Stimulated activated CD8-positive, alpha-beta memory T cell treated with anti-CD3 and anti-CD28 coated beads, Interleukin-15, amount 100 ng/mL, for 24 hours (primary cell): ENCODE measurements around the gene PPP4R3B.
"Not testable (repeated sequence)": the region's sequence is repeated elsewhere in the genome, so short reads cannot be mapped to it uniquely, and the experiment has no call there.

Experiments
- DNase-seq: peaks from one replicate; pipeline ENCODE4 v3.0.0-alpha.2; 2020; ENCODE audit warnings: low read depth

PPP4R3B gene

DNA sequence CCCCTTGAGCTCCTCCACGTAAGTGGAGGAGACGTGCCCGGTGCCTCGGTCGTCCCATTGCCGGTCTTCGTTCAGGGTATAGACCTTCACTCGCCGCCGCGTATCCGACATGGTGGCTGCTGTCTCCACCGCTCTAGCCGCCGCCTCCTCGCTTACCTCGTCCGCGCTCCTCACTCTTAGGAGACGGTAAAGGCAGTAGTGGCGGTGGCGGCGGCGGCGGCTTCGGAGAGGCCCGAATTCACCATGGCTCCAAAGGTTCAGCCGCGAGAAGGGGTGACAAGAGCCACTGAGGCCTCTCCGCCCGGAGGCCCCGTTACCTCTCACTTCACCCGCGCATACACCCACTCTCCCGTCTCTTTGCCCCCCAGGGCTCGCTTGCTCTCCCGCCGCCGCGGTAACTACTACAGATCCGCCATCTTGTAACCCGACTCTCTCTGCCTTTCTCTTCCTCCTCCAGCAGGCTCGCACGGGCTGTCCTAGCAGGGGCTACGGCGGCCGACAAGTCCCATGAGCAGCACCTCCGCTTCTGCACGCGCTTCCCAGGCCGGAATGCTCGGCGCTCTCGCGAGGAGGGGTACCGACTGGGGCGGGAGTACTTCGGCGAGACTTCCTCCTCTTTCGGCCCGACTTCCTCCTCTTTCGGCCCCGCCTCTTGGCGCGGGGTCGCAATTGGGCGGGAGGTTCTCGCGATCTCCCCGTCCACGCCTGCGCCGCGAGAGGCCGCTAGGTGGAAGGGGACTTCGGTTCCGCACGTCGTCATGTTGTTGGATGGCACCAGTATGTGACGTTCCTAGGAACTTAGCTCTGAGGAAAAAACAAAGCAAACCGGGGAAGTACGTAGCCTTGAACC, at the start of gene PPP4R3B:
Gene PPP4R3B (minus strand): TSS at position 448 of the 850 bp plus-strand sequence. CDS start 337 bp downstream, at position 111.
- peak; percentile 91 for DNase-seq

DNA sequence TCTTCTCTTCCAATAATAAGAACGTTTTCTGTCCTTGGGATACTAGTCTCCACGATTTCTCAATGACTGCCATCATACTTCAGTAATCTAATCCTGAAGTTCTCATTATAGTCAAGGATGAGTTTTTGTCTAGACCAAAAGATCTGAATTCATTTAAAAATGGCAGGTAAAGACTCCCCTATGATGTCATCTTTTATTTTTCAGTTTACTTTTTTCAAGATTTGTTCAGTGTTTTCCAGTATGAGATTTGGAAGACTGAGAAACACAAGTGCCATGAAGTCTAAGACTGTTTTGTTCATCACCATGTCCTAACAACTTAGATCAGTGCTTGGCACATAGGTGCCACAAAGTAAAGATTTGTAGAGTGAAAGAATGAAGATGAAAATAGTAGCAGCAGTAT, 35.8 kb upstream of the PPP4R3B start:
- no peak for DNase-seq

- DNase-seq, result no peak
These were observed 31.8 kb upstream of the PPP4R3B start for GRCh38 chr2:55649211-55649610.

GRCh38 chr2:55636831-55637230, 19.4 kb upstream of the PPP4R3B start:
- no peak for DNase-seq

DNA sequence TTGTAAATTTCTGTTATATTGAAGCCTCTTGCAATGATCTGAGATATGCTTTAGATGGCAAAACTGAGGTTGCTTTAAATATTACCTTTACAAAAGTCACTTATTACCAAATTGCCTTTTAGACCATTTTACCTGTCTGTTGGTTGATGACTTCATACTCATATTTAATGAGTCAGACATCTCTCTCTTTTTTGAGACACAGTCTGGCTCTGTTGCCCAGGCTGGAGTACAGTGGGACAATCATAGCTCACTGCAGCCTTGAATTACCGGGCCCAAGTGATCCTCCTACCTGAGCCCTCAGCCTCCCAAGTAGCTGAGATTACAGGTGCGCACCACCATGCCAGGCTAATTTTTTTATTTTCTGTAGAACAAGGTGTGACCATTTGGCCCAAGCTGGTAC, 11.5 kb upstream of the PPP4R3B start:
- no peak for DNase-seq

- DNase-seq, result no peak
These were observed 10.5 kb upstream of the PPP4R3B start for GRCh38 chr2:55627915-55628314.

DNA sequence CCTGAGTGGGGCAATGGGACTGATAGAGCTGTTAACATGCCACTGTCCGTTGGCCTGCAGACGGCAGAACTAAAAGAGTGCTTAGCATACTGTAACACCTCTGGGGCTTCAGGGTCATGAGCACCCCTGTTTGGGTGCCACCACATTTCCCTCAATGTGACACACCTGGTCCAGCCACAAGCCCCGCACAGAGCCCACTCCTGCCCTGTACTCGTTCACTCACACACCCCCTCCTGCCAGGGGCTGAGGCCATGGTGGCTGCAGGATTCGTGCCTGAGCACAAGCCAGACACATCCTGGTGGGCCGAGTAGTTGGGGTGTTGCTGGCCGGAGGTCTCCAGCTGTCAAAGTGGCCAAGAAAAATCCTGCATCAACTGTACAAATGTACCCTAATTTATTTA, 4.4 kb upstream of the PPP4R3B start:
- no peak for DNase-seq

DNA sequence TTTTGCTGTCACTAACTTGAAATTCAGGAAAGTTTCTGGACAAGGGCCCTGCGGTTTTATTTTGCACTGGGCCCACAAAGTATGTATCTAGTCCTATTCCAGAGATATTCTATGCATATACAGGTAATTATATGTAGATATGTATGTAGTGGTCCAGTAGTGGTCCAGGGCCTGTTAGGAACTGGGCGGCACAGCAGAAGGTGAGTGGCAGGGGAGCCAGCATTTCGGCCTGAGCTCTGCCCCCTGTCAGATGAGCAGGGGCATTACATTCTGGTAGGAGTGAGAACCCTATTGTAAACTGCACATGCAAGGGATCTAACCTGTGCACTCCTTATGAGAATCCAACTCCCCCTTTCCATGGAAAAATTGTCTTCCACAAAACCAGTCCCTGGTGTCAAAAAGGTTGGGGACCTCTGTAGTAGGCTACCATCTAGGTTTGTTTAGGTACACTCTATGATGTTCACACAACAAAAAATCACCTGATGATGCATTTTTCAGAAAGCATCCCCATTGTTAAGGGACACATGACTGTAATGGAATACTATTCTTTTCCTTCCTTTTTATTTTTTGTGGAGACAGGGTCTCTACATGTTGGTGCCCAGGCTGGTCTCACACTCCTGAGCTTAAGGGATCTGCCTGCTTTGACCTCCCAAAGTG, 2.8 kb upstream of the PPP4R3B start:
- no peak for DNase-seq

DNA sequence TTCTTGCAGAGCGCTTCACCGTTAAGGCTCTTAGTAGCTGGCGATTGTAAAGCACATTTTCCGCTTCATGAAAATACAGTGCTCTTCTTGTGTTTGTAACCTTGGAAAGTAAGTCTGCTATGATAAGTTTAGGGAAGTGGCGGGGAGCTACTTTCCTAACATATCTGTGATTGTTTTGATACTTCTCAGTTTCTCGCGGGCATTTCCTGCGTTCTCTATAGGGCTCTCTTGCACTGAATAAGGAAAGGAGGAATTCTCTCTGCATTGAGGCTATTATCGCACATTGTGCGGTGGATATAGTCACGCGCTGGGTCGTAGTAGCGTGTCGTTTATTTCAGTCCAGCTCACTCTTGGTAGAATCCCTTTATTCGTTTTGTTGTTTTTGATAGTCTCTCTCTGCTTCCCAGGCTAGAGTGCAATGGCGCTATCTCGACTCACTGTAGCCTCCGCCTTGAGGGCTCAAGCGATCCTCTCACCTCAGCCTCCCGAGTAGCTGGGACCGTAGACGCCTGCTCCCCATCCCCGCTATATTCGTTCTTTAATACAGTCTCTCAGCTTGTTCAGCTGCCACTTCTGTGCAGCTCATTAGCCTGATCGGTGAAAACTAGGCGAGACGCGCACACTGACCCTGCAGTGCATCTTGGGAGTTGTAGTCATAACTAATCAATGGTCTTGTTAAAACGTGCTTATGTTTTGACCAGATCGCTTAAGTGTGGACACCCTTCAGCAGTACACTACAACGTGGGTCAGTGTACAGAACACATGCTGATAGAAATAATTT, 1.0 kb upstream of the PPP4R3B start:
- no peak for DNase-seq

DNA sequence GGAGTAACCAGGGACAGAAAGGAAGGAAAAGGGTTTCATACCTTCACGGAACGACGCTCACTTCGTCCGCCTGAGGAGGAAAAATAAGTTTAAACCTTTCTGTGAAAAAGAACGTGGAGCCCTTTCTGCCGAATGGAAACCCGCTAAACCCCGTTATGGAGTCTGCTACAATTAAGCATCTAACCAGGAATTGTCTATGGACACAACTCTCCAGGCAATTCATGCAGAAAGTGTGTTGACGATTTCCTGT, 528 bp upstream of the PPP4R3B start:
- no peak for DNase-seq

DNA sequence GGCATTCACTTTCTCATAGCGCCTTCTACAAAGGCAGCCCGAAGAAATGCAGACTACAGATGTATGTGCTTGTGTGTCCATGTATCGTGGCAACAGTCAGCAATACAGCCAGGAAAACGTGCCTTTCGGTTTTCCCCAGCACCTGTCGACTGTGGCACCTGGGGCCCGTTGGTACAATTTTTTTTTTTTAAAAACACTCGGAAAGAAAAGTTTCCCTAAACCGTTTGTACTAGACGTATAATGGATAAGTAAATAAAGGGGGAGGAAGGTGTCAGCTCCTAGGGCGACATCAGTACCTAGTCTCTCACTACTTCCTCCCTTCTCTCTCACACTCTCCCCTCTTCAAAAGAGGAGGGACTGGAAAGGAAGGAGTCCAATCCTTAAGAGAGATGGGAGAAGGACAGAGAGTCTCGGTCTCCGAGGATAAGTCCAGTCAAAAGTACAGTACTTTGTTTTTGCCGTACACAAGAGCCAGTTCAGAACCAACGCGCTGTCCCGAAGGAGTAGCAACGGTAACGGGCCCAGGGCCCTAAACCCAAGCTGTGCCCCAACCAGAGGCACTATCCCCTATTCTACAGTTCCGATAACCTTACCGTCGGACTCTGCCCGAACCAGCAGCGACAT, 759 bp downstream of the PPP4R3B start:
- DNase-seq, result no peak

DNA sequence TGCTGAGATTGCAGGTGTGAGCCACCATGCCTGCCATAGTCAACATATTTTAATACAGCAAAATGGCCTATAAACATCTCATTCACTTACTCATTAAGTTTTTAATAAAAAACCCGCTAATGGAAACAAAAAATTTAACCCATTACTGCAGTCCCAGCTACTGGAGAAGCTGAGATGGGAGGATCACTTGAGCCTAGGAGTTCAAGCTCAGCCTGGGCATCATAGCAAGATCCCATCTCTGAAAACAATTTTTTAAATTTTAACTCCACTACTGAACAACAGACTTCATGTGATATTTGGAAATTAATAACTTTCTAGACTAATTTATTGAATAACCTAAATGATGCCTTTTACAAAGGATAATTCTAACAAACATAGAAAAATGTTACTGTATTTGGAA, 5.4 kb downstream of the PPP4R3B start:
- no peak for DNase-seq

DNA sequence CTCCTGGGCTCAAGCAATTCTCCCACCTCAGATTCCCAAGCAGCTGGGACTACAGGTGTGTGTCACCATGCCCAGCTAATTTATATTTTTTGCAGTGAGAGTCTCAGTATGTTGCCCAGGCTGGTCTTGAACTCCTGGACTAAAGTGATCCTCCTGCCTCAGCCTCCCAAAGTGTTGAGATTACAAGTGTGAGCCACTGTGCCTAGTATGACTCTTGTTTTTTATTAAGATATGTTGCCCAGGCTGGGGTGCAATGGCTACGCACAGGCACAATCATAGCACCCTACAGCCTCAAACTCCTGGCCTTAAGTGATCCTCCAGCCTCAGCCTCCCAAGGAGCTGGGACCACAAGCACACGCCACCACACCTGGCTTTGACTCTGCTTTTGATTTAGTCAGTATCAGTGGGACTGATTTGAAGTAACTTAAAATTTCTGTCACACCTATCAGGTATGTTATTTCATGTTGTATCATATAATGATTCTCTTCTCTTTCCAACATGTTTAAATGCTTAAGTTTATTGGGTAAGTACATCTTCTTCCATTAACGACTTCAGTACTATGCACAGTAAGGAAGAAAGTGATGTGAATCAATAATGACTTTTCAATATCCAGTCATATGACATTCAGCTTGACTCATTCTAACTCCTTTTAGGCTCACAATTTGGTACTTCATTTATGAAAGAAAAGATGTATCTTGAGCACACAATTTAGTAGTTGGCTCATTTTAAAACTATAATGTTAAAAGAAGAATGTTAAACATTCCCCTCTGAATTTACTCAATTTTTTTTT, 6.3 kb downstream of the PPP4R3B start:
- no peak for DNase-seq

GRCh38 chr2:55609938-55610578, 7.4 kb downstream of the PPP4R3B start:
- DNase-seq, result no peak

GRCh38 chr2:55609193-55609794, 8.1 kb downstream of the PPP4R3B start:
- DNase-seq, result no peak

- DNase-seq, result no peak
These were observed 9.7 kb downstream of the PPP4R3B start for GRCh38 chr2:55607717-55608116.

DNA sequence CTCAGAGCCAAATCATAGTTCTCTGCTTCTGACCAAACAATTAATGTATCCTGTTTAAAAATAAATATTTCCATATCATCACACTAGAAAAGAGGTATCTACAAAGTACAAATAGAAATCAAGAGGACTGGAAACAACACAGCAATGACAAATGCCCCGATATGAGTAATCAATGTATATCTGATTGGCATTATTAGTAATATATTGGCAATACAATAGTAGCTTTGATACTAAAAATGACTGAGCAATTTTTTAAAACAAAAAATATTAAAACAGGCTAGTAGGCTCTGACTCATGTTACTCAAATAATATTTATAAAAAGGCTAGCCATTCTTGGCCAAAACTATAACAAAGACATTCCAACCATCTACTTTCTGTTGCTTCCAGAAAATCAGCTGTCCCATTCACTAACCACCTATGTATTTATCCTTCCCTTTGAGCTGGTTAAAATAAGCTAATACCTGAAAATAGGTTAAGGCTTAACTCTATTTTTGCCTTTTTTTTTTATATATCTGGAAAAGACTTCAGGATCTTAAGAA, 13.3 kb downstream of the PPP4R3B start:
- no peak for DNase-seq

DNA sequence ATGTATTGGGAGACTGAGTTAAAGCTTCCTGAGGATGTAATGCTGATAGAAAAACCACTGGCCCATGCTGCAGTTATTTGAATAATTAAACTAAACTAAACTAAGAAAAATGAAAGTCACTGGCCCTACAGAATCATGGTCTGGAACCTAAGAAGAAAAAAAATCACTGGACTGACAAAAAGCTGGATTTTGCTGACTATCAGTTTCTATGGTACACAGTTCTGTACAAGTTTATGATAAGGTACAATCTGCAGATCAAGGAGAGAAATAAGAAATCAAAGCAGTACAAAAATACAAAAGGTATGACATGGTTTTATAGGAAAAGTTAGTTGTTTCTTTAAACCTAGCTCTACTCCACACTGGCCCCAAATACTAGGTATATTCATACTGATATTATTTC, 15.6 kb downstream of the PPP4R3B start:
- no peak for DNase-seq

- no peak for DNase-seq
These were observed 19.2 kb downstream of the PPP4R3B start for GRCh38 chr2:55598056-55598795.

DNA sequence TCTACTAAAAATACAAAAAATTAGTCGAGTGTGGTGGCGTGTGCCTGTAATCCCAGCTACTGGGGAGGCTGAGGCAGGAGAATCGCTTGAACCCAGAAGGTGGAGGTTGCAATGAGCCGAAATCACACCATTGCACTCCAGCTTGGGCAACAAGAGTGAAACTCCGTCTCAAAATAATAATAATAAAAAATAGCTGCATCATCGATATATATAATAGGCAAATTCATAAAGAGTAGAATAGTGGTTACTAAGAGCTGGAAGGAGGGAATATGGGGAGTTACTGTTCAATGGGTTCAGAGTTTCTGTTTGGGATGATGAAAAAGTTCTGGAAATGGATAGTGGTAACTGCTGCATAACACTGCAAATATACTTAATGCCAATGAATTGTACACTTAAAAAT, 20.6 kb downstream of the PPP4R3B start:
- not testable (repeated sequence) for DNase-seq
